Breast epithelium (tissue), 3 donors: Measurements from ENCODE around the gene CA7.

Experiments used
- POLR2AphosphoS5 ChIP-seq, 3 donors: sonication (generic); formaldehyde crosslinking; IDR thresholded peaks; one replicate each; pipeline ENCODE4 v1.6.1; 2017; ENCODE audit warnings: antibody characterized with exemption in 3 of 3
- TF ChIP-seq, protein P1 (sequence below), 3 donors: fragments of 450-650 bp; IDR thresholded peaks; one replicate each; pipeline ENCODE4 v1.5.1; 2016 to 2017; ENCODE audit warnings: antibody characterized with exemption in 3 of 3, mild to moderate bottlenecking in 3 of 3, moderate library complexity in 3 of 3

DNA sequence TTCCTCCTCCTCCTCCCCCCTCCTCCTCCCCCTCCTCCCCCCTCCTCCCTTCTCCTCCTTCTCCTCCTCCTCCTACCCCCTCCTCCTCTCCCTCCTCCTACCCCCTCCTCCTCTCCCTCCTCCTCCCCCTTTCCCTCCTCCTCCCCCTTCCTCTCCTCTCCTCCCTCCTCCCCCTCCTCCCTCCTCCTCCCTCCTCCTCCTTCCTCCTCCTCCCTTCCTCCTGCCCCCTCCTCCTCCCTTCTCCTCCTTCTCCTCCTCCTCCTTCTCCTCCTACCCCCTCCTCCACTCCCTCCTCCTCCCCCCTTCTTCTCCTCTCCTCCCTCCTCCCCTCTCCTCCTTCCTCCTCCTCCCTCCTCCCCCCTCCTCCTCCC is 29.5 kb downstream of the CA7 start:
- no peak for TF ChIP-seq POLR2AphosphoS5 (IDR thresholded peaks at IDR 0.05)
- TF ChIP-seq, protein P1, sequence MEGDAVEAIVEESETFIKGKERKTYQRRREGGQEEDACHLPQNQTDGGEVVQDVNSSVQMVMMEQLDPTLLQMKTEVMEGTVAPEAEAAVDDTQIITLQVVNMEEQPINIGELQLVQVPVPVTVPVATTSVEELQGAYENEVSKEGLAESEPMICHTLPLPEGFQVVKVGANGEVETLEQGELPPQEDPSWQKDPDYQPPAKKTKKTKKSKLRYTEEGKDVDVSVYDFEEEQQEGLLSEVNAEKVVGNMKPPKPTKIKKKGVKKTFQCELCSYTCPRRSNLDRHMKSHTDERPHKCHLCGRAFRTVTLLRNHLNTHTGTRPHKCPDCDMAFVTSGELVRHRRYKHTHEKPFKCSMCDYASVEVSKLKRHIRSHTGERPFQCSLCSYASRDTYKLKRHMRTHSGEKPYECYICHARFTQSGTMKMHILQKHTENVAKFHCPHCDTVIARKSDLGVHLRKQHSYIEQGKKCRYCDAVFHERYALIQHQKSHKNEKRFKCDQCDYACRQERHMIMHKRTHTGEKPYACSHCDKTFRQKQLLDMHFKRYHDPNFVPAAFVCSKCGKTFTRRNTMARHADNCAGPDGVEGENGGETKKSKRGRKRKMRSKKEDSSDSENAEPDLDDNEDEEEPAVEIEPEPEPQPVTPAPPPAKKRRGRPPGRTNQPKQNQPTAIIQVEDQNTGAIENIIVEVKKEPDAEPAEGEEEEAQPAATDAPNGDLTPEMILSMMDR (IDR thresholded peaks at IDR 0.05), result no peak
